ENCODE results near the gene HOXA9.

The HOXA9 gene

DNA sequence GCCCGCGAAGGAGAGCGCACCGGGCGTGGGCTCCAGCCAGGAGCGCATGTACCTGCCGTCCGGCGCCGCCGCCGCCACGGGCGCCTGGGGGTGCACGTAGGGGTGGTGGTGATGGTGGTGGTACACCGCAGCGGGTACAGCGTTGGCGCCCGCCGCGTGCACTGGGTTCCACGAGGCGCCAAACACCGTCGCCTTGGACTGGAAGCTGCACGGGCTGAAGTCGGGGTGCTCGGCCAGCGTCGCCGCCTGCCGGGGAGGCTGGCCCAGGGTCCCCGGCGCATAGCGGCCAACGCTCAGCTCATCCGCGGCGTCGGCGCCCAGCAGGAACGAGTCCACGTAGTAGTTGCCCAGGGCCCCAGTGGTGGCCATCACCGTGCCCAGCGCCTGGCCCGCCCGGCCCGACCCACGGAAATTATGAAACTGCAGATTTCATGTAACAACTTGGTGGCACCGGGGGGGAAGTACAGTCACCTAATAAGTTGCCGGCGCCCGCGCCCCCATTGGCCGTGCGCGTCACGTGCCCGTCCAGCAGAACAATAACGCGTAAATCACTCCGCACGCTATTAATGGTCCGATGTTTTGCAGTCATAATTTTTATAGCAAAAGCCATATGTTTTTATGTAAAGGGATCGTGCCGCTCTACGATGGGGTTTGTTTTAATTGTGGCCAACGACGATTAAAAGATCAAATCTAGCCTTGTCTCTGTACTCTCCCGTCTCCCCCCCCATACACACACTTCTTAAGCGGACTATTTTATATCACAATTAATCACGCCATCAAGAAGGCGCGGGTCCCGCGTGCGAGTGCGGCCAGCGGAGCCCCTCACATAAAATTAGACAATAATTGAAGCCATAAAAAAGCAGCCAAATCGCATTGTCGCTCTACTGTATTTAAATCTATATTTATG, at the start of gene HOXA9:
Gene HOXA9, minus strand, starts transcription at position 449 of the 907 bp plus-strand sequence. Its CDS starts 80 bp downstream, at position 369.
- peak in 4 of 10 donors; percentile 19 to 61 (median 50) for DNase-seq
- intact Hi-C loops (cut with DNase I), result loop anchor here (10.0 kb wide), 1 partner anchor 1271 kb away; no protein-coding TSS in a partner anchor

- intact Hi-C loops (cut with DNase I), result loop anchor here (5.0 kb wide), 1 partner anchor 363 kb away; no protein-coding TSS in a partner anchor
- DNase-seq, result no peak
Observed at GRCh38 chr7:27214239-27214950, 49.1 kb upstream of the HOXA9 start.

DNA sequence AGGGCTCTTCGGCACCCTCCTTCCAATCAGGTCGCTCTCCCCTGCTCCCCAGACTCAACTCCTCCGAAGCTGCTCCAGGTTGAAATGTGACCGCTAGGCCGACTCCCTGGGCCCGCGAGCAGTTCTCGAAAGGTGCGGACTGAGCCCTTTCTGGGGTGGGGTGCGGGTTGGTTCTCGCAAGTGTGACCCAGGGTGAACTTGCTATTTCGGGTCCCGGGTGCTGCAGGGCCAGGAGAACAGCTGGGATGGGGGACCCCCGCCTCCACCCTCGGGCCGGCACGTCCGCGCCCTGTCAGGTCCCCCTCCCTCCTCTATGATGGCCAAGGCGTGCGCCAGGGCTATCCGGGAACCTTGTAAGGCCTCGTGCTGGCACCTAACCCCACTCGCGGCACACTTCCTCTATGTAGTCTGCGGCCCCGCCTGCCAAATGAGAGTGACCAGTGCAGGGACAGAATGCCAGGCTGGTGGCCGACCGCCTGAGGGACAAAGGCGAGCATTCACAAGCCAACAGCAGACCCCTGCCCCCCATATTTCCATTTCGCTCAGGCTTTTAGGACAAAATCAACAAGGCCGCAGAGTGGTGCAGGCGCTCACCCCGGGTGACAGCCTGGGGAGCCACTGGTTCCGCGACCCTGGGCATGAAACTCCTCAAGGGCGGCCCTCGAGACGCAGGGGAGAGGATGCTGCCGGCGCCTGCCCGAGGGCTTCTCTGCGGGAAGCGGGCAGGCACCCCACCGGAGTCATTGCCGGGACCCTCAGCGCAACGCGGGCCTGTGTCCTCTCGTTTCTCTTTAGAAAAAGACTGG, 48.3 kb upstream of the HOXA9 start:
- peak in 1 of 10 donors; percentile 72 for DNase-seq
- intact Hi-C loops (cut with DNase I), result loop anchor here (5.0 kb wide), 1 partner anchor 364 kb away; no protein-coding TSS in a partner anchor

GRCh38 chr7:27212497-27213432, 47.4 kb upstream of the HOXA9 start:
- DNase-seq, result peak in 1 of 10 donors; percentile 20
- intact Hi-C loops (cut with DNase I), result loop anchor here (5.0 kb wide), 1 partner anchor 365 kb away; no protein-coding TSS in a partner anchor

DNA sequence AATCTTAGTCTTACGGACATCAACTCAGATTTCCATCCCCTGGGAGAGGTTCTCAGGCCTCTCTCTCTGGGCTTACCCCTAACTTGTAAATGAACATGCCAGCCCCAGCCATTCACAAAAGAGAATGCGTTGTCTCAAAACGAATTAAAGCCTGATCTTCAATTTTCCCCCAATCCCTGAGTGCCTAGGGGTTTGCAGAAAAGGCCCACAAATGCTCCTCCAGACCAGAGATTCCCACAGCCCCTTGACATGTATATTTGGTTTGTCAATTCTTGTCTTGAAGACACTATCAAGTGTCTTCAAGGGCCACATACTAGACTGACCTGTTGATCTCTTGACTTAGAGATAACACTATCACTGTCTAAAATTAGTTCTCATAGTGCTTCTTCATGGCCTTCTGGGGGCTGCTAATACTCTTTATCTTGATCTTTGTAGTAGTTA, 46.4 kb upstream of the HOXA9 start:
- no peak for DNase-seq
- intact Hi-C loops (cut with DNase I), result loop anchor here (5.0 kb wide), 1 partner anchor 366 kb away; no protein-coding TSS in a partner anchor

DNA sequence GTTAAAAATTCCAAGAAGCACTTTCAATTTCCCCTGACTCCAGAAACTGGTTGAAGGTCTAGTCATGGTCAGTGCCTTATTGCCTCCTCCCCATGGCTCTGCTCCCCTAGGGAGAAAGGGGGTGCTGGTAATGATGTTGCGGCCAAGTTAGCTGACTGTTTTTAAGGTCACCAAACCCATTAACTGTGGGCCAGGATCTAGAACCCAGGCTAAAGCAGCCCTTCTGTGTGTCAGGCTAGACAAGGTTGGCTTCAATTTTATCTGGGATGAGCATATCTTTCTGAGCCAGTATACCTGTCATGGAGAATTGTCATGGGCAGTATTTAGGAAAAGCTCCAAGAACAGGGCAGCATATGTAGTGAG, 45.7 kb upstream of the HOXA9 start:
- DNase-seq, result no peak
- intact Hi-C loops (cut with DNase I), result loop anchor here (5.0 kb wide), 1 partner anchor 366 kb away; no protein-coding TSS in a partner anchor

GRCh38 chr7:27210441-27211083, 45.2 kb upstream of the HOXA9 start:
- intact Hi-C loops (cut with DNase I), result loop anchor here (5.0 kb wide), 1 partner anchor 367 kb away; no protein-coding TSS in a partner anchor
- DNase-seq, result peak in 8 of 10 donors; percentile 38 to 88 (median 52)

GRCh38 chr7:27209933-27210440, 44.6 kb upstream of the HOXA9 start:
- intact Hi-C loops (cut with DNase I), result loop anchor here (5.0 kb wide), 1 partner anchor 367 kb away; no protein-coding TSS in a partner anchor
- no peak for DNase-seq

- DNase-seq, result no peak
- intact Hi-C loops (cut with DNase I), result no loop called here
Observed at GRCh38 chr7:27208998-27209397, 43.7 kb upstream of the HOXA9 start.

DNA sequence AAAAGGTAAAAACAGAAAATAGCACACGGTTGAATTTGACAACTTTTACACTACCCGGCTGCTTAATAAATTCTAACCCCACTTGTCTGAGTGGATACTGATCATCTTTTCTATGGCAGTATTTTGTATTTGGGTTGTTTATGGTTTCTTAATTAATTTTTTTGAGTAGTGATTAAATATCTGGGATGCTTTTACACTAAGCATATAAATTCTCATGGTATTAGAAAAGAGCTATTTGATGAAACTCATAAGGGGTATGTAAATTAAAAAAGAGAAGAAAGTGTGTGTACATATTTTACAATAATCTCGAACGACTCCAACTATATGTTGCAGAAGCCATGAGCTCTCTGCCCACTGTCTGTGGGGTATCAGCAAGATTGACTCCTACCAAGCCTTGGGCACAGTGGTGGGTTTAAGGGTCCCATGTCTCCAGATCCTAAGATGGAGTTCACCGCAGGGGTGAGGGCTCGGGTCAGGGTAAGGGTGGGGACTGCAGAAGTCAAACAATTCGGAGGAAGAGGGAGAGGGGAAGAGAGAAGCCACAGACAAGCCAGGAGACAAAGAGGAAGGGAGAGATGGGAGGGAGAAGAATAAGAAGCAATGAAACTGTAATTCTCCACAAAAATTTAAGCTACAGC, 42.1 kb upstream of the HOXA9 start:
- no peak for DNase-seq
- intact Hi-C loops (cut with DNase I), result no loop called here

DNA sequence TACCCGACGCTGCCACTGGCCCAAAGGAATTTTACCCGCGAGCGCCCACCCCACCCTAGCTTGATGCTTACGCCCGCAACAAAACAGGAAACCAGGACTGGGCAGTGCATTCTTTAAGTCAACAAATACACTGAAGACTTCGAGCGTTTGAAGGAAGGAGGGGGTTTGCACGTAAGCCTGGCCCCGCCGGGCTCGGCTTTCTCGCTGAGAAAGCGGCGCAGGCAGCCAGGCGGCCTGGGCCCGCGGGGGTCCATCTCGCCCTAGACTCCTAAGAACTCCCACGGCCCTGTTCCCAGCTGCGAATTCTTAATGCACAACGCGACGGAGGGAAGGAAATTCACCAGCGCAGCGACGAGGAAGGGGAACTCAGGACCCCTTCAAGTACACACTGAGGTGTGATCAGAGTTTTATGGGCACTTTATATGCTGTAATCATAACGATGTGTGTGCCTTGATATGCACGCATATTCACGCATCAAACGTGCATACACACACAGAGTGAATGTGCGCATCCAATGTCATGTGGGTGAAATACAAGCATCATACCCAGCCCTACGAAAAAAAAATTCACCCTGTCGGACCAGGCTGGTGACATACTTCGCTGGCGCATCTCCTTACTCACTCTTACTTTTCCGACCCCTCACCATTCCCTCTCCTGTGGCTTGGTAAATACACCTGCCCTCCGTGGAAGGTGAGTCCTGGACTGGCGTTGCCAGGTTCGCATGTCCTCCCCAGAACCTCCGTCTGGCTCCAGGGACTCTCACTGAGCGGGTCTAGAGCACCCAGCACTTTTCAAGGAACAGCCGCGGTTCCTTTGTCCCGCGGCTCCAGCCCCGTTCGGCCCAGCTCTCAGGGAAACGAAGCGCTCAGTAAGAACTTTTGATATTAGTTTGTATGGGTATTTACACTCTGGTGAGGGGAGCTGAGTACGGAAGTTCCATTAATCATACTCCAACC, 40.3 kb upstream of the HOXA9 start:
- no peak for DNase-seq
- intact Hi-C loops (cut with DNase I), result no loop called here

DNA sequence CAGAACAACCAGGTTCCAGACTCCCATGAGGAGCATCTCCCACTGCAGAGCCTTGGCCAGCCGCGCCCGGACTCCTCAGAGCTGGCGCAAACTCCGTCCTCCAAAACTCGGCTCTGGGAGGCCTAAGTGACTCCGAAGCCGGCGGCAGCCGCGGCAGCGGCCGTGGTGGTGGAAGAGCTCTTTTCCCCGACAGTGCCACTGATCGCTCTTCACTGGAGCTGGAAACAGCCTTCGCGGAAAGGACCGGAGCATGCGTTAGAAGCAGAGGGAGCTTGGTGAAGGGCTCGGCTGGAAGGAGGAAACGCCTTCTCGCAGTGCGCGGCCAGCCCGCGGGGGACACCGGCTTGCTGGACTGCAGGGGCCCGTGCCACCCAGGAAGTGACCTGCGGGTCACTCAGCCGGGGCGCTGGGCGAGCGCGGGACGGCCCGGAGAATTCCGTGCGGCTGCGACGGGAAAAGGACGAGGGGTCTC, 39.5 kb upstream of the HOXA9 start:
- intact Hi-C loops (cut with DNase I), result no loop called here
- DNase-seq, result peak in 1 of 10 donors; percentile 84

GRCh38 chr7:27203964-27204594, 38.7 kb upstream of the HOXA9 start:
- no peak for DNase-seq
- intact Hi-C loops (cut with DNase I), result no loop called here

- intact Hi-C loops (cut with DNase I), result no loop called here
- no peak for DNase-seq
Observed at GRCh38 chr7:27203365-27203953, 38.1 kb upstream of the HOXA9 start.

- intact Hi-C loops (cut with DNase I), result no loop called here
Observed at GRCh38 chr7:27202862-27203134, 37.5 kb upstream of the HOXA9 start.

More at GRCh38 chr7:27202862-27203134, 37.5 kb upstream of the HOXA9 start:
- no peak for DNase-seq

Data from posterior cingulate gyrus (tissue), 11 donors.